Loucy (cell line): ENCODE results near the gene ZNF611.
"Not testable (repeated sequence)": the region's sequence is repeated elsewhere in the genome, so short reads cannot be mapped to it uniquely, and the experiment has no call there.

ENCODE experiments used
- H2AFZ ChIP-seq: fragments of 200-600 bp; sonication (generic); 2 replicates; pipeline ENCODE4 v1.6.0; 2016; ENCODE audit warnings: antibody characterized with exemption, mild to moderate bottlenecking, low read length, moderate library complexity
- H3F3A ChIP-seq: fragments of 200-600 bp; 2 replicates; pipeline ENCODE4 v1.6.0; 2016; ENCODE audit warnings: antibody characterized with exemption, low read depth, mild to moderate bottlenecking
- H3K27me3 ChIP-seq: fragments of 200-600 bp; sonication (generic); 2 replicates; pipeline ENCODE4 v1.6.1; 2014; ENCODE audit warnings: low read length, mild to moderate bottlenecking; ENCODE audit not compliant: insufficient read depth, poor library complexity, severe bottlenecking
- H3K36me3 ChIP-seq: fragments of 200-600 bp; sonication (generic); 2 replicates; pipeline ENCODE4 v1.6.1; 2016; ENCODE audit warnings: low read length; ENCODE audit not compliant: insufficient read depth
- H3K4me1 ChIP-seq: fragments of 200-600 bp; sonication (generic); 2 replicates; pipeline ENCODE4 v1.5.1; 2014; ENCODE audit warnings: low read length, mild to moderate bottlenecking; ENCODE audit not compliant: insufficient read depth, poor library complexity, severe bottlenecking
- H3K4me2 ChIP-seq: fragments of 200-600 bp; sonication (generic); 2 replicates; pipeline ENCODE4 v1.6.0; 2014; ENCODE audit warnings: antibody characterized with exemption, low read length, low read depth, mild to moderate bottlenecking; ENCODE audit not compliant: poor library complexity, severe bottlenecking
- H3K4me3 ChIP-seq: fragments of 200-600 bp; sonication (generic); 2 replicates; pipeline ENCODE4 v1.5.1; 2014; ENCODE audit warnings: low read length, mild to moderate bottlenecking, mixed read lengths; ENCODE audit not compliant: poor library complexity, severe bottlenecking
- H3K79me2 ChIP-seq: fragments of 200-600 bp; sonication (generic); 2 replicates; pipeline ENCODE4 v1.6.1; 2014; ENCODE audit warnings: low read length; ENCODE audit not compliant: insufficient read depth
- H3K9ac ChIP-seq: fragments of 200-600 bp; sonication (generic); 2 replicates; pipeline ENCODE4 v1.6.0; 2014; ENCODE audit warnings: mild to moderate bottlenecking, low read depth, low read length, moderate library complexity; ENCODE audit not compliant: poor library complexity, severe bottlenecking
- H3K9me2 ChIP-seq: fragments of 200-600 bp; sonication (generic); replicated peaks from 2 replicates; pipeline ENCODE4 v1.6.1; 2016; ENCODE audit warnings: low read depth, low read length, mixed read lengths
- H3K9me3 ChIP-seq: fragments of 200-600 bp; sonication (generic); 2 replicates; pipeline ENCODE4 v1.6.1; 2014; ENCODE audit warnings: mild to moderate bottlenecking, antibody characterized with exemption, low read length, low read depth; ENCODE audit not compliant: insufficient read depth
- H4K20me1 ChIP-seq: fragments of 200-600 bp; sonication (generic); 2 replicates; pipeline ENCODE4 v1.6.0; 2014; ENCODE audit warnings: antibody characterized with exemption, low read length, mild to moderate bottlenecking; ENCODE audit not compliant: insufficient read depth, poor library complexity, severe bottlenecking
- EZH2phosphoT487 ChIP-seq: fragments of 200-600 bp; IDR thresholded peaks from 2 replicates; pipeline ENCODE4 v1.6.1; 2018; ENCODE audit warnings: antibody characterized with exemption, mild to moderate bottlenecking, moderate library complexity, borderline replicate concordance
- TF ChIP-seq, protein P1 (sequence below): fragments of 200-600 bp; sonication (generic); conservative IDR thresholded peaks from 2 replicates; pipeline ENCODE4 v1.5.1; 2014; ENCODE audit warnings: mild to moderate bottlenecking, antibody characterized with exemption, low read length

Gene ZNF611

DNA sequence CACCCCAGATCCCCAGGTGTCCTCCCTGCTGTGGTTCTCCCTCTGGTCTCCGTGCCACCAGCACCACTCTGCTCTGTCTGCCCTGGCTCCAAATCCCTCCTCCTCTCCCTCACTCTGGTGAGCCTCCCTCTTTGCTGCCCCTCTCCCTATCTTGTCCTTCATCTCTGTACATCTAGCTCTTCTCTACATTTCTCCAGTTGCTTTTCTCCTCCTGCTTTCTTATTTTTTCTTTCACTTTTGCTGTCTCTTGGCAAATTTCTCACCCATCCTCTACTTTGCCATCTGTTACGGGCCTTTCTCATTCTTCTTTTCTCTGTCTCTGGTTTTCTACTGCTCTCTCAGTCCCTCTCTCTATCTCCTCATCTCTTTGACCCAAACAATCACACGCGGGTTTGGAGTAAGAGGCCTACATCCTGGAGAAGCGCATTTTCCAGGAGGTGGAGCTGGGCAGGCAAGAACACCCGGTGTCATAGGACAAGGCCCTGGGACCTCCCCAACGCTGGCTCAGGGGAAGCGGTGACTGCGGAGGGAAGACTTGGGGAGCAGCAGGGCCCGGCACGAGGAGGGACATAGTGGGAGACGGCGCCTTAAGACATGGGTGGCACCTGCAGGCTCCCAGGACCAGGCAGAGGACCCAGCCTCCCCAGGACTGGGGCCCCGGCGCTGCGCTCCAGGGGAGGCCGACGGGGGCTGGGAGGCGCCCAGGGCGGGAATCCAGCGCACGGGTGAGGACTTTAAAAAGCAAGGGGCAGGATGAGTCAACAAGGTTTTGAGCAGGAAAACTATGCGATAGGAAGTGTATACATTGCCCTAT, 9.9 kb downstream of the ZNF611 start:
- Histone ChIP-seq H3K79me2 (no peaks in the 10 kb centered on the region), H3K9ac (no peak overlapping the region), H3K27me3 (no peaks in the 10 kb centered on the region), H3K9me3 (no peaks in the 10 kb centered on the region), H3K4me3 (no peak overlapping the region), H3K36me3 (peaks cover 7% of the 10 kb centered on the region; the same call in 1 of the 2 replicates), H3K4me1 (no peaks in the 10 kb centered on the region), H3K4me2 (no peak overlapping the region), H3F3A (no peaks in the 10 kb centered on the region), H2AFZ (no peak overlapping the region), H4K20me1 (no peaks in the 10 kb centered on the region), H3K9me2 (no peaks in the 10 kb centered on the region)
- TF ChIP-seq, protein P1, sequence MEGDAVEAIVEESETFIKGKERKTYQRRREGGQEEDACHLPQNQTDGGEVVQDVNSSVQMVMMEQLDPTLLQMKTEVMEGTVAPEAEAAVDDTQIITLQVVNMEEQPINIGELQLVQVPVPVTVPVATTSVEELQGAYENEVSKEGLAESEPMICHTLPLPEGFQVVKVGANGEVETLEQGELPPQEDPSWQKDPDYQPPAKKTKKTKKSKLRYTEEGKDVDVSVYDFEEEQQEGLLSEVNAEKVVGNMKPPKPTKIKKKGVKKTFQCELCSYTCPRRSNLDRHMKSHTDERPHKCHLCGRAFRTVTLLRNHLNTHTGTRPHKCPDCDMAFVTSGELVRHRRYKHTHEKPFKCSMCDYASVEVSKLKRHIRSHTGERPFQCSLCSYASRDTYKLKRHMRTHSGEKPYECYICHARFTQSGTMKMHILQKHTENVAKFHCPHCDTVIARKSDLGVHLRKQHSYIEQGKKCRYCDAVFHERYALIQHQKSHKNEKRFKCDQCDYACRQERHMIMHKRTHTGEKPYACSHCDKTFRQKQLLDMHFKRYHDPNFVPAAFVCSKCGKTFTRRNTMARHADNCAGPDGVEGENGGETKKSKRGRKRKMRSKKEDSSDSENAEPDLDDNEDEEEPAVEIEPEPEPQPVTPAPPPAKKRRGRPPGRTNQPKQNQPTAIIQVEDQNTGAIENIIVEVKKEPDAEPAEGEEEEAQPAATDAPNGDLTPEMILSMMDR: no peak
- no peak for TF ChIP-seq EZH2phosphoT487

DNA sequence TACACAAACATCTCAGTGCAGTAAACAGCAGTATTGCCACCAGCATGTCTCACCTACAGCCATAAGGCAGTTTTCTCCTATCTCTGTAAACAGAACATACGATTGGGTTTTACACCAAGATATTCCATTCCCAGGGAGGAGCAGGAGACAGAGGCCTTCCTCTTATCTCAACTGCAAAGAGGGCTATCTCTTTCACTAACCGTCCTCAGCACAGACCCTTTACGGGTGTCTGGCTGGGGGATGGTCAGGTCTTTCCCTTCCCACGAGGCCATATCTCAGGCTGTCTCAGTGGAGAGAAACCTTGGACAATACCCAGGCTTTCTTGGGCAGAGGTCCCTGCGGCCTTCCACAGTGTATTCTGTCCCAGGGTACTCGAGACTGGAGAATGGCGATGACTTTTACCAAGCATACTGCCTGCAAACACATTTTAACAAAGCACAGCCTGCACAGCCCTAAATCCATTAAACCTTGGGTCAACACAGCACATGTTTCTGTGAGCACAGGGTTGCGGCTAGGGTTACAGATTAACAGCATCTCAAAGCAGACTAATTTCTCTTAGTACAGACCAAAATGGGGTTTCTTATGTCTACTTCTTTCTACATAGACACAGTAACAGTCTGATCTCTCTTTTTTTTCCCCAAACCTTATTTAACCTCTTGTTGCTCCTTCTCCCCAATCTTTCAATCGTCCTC, 10.8 kb downstream of the ZNF611 start:
- not testable (repeated sequence) for H3K4me3 ChIP-seq, H3F3A ChIP-seq, H3K27me3 ChIP-seq, H3K4me2 ChIP-seq, H3K9me3 ChIP-seq, H3K79me2 ChIP-seq, H3K9me2 ChIP-seq, H3K4me1 ChIP-seq, H4K20me1 ChIP-seq, H3K36me3 ChIP-seq, H2AFZ ChIP-seq, H3K9ac ChIP-seq

DNA sequence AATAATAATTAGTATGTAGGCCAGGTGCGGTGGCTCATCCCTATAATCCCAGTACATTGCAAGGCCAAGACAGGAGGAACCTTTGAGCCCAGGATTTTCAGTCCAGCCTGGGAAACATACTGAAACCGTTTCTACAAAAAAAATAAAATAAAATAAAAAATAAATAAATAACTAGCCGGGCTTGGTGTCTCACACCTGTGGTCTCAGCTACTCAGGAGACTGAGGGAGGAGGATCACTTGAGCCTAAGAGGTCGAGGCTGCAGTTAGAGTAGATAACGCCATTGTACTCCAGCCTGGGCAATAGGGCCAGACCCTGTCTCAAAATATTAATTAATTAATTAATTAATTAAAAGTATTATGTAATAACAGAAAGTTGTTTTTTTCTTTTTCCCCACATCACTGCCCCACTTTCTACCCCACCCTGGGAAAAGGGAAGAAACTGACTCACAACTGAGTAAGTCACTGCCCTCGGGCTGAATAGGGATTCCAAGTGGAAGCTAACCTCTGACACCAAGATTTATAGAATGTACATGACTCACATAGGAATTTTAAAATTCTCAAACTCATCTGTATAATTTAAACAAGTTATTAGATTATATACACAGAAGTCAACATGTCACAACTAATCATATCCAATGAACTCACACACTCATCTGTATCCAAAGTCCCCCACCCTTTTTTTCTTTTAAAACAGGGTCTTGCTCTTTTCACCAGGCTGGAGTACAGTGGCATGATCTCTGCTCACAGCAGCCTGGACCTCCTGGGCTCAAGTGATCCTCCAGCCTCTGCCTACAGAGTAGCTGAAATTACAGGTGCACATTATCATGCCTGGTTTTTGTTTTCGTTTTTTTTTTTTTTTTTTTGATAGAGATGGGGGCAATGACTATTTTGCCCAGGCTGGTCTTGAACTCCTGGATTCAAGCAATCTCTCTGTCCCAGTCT, 12.5 kb downstream of the ZNF611 start:
- Histone ChIP-seq H3K79me2 (no peaks in the 10 kb centered on the region), H3K9me3 (no peaks in the 10 kb centered on the region), H3K4me3 (no peak overlapping the region), H3K36me3 (peaks cover 2% of the 10 kb centered on the region; the same call in 1 of the 2 replicates), H3F3A (no peaks in the 10 kb centered on the region), H3K4me2 (no peak overlapping the region), H3K4me1 (no peaks in the 10 kb centered on the region), H2AFZ (no peak overlapping the region), H3K9me2 (no peaks in the 10 kb centered on the region), H3K27me3 (no peaks in the 10 kb centered on the region), H3K9ac (no peak overlapping the region), H4K20me1 (no peaks in the 10 kb centered on the region)
- no peak for TF ChIP-seq EZH2phosphoT487
- TF ChIP-seq, protein P1: no peak

DNA sequence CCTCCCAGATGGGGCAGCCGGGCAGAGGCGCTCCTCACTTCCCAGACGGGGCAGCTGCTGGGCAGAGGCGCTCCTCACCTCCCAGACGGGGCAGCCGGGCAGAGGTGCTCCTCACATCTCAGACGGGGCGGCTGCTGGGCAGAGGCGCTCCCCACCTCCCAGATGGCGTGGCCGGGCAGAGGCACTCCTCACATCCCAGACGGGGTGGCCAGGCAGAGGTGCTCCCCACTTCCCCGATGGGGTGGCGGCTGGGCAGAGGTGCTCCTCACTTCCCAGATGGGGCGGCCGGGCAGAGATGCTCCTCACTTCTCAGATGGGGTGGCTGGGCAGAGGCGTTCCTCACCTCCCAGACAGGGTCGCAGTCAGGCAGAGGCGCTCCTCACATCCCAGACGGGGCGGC, 14.3 kb downstream of the ZNF611 start:
- not testable (repeated sequence) for H3K9me2 ChIP-seq, H4K20me1 ChIP-seq, H3K79me2 ChIP-seq, H3K27me3 ChIP-seq, H3F3A ChIP-seq, H3K4me3 ChIP-seq, H3K4me2 ChIP-seq, H3K4me1 ChIP-seq, H3K9ac ChIP-seq, H3K9me3 ChIP-seq, H2AFZ ChIP-seq, H3K36me3 ChIP-seq
